Muscle layer of duodenum (tissue), 2 donors: Measurements from ENCODE around the gene CHST3.
"Not testable (repeated sequence)": the region's sequence is repeated elsewhere in the genome, so short reads cannot be mapped to it uniquely, and the experiment has no call there.

Experiments
- H3K27ac ChIP-seq: one replicate; pipeline ENCODE4 v1.7.0; 2013; ENCODE audit warnings: mild to moderate bottlenecking, low read length
- H3K27me3 ChIP-seq: one replicate; pipeline ENCODE4 v1.7.0; 2013; ENCODE audit warnings: low read depth, mild to moderate bottlenecking, control low read depth, low read length
- H3K36me3 ChIP-seq, 2 donors: one replicate each; pipeline ENCODE4 v1.7.0; 2013; ENCODE audit warnings: low read length in 2 of 2, control low read depth in 1 of 2, mild to moderate bottlenecking in 1 of 2; ENCODE audit not compliant: insufficient read depth in 2 of 2, control insufficient read depth in 1 of 2
- H3K4me1 ChIP-seq, 2 donors: one replicate each; pipeline ENCODE4 v1.7.0; 2013; ENCODE audit warnings: low read length in 2 of 2, mild to moderate bottlenecking in 2 of 2, control low read depth in 1 of 2, moderate library complexity in 1 of 2; ENCODE audit not compliant: insufficient read depth in 2 of 2, control insufficient read depth in 1 of 2
- H3K4me3 ChIP-seq, 2 donors: one replicate each; pipeline ENCODE4 v1.7.0; 2013; ENCODE audit warnings: low read length in 2 of 2, low read depth in 1 of 2, mild to moderate bottlenecking in 1 of 2
- H3K9me3 ChIP-seq, 2 donors: one replicate each; pipeline ENCODE4 v1.7.0; 2013; ENCODE audit warnings: low read length in 2 of 2, control low read depth in 1 of 2, mild to moderate bottlenecking in 1 of 2; ENCODE audit not compliant: control insufficient read depth in 1 of 2
- donor health status: healthy.

CHST3 gene

GRCh38 chr10:71982269-71983178, 18.3 kb downstream of the CHST3 start:
- Histone ChIP-seq H3K27ac (peak overlapping the region; percentile 22), H3K36me3 (no peaks in the 10 kb centered on the region), H3K27me3 (no peaks in the 10 kb centered on the region), H3K4me1 (peaks cover 35 to 81% of the 10 kb centered on the region in 2 donors), H3K4me3 (no peak overlapping the region), H3K9me3 (no peaks in the 10 kb centered on the region)

DNA sequence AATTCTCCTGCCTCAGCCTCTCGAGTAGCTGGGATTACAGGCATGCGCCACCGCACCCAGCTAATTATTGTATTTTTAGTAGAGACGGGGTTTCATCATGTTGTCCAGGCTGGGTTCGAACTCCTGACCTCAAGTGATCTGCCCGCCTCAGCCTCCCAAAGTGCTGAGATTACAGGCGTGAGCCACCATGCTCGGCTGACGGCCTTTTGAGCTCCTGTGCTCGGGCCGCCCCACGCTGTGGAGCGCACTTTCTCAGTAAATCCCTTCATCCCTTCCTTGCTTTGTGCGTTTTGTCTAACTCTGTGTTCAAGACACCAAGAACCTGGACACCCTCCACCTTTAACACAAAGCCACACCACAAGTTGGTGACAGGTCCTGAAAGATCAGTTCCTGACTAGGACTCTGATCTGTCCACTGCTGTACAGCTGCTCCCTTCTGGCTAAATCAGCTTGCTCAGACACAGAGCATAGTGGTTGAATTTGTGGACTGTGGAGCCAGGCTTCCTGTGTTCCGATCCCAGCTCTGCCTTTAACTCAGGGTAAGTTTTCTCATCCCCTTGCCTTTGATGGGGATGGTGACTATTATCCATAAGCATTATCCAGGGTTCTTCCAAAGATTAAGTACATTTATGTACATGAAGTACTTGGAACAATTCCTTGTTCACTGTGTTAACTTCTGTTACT, 20.1 kb downstream of the CHST3 start:
- Histone ChIP-seq H3K4me1 (peaks cover 35 to 73% of the 10 kb centered on the region in 2 donors), H3K4me3 (no peak overlapping the region), H3K36me3 (no peaks in the 10 kb centered on the region), H3K27ac (peak overlapping the region; percentile 77), H3K9me3 (no peaks in the 10 kb centered on the region), H3K27me3 (no peaks in the 10 kb centered on the region)

DNA sequence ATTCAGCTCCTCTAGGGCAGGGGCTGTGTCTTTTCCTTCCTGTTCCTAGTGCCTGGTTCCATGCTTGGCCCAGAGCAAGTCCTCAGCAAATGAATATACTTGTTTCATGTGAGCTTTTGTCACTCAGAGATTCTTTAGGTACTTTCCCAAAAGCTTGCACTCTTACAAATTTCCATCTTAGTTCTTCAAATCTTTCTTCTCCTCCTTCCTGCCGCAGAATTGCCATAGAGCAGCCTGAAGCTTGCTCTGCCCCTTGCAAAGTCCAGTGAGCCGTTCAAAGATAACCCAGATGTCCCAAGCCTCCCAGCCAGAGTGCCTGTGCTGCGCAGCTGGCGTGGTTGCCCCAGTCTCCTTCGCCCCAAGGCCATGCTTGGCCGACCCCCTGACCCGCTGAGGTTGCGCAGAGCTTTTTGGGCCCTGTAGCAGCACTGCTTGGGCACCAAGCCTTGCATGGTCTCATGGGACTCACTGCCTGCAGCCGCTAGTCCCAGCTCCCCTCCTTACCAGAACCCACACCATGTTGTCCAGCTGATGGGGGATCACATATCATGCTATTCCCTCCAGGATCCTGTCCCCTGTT, 20.7 kb downstream of the CHST3 start:
- no peak overlapping the region for H3K4me3 ChIP-seq
- H3K4me1 ChIP-seq: peaks cover 35 to 69% of the 10 kb centered on the region in 2 donors
- H3K27me3 ChIP-seq: no peaks in the 10 kb centered on the region
- no peaks in the 10 kb centered on the region for H3K9me3 ChIP-seq
- H3K27ac ChIP-seq: peak overlapping the region; percentile 77
- no peaks in the 10 kb centered on the region for H3K36me3 ChIP-seq

DNA sequence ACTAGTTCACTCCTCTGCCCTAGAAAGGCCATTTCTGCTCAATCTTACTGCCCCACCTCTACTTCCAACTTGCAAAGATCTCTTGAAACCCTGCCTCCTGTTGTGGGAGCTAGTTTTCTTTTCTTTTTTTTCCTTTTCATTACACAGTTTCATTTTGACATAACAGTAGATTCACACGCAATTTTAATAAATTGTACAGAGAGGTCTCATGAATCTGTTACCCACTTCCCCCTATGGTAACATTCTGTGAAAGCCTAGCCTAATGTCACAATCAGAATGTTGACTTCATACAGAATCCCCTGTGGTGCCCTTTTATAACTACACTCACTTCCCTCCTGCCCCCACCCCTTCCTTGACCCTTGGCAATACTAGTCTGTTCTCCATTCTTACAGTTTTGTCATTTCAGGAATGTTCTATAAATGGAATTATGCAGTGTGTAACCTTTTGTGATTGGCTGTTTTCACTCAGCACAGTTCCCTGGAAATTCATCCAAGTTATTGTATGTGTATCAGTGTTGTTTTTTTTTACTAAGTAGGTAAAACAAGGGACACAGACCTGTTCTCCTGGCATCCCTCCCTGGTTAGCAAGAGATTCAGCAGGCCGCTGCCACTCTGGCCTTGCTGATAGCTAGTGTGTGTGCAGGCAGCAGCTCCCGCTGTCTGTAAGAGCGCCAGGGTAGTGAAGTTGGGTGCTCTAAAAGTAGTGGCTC, 21.5 kb downstream of the CHST3 start:
- H3K4me1 ChIP-seq: peaks cover 34 to 61% of the 10 kb centered on the region in 2 donors
- H3K27me3 ChIP-seq: no peaks in the 10 kb centered on the region
- no peaks in the 10 kb centered on the region for H3K9me3 ChIP-seq
- no peaks in the 10 kb centered on the region for H3K36me3 ChIP-seq
- H3K27ac ChIP-seq: peak overlapping the region; percentile 77
- no peak overlapping the region for H3K4me3 ChIP-seq

DNA sequence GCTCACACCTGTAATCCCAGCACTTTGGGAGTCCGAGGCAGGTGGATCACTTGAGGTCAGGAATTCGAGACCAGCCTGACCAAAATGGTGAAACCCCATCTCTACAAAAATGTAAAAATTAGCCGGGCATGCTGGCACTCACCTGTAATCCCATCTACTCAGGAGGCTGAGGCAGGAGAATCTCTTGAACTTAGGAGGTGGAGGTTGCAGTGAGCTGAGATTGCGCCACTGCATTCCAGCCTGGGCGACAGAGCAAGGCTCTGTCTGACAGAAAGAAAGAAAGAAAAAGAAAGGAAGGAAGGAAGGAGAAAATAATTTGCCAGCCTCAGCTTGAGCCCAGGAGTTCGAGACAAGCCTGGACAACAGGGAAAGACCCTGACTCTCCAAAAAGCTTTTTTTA, 24.7 kb downstream of the CHST3 start:
- peaks cover 18 to 35% of the 10 kb centered on the region in 2 donors for H3K4me1 ChIP-seq
- H3K36me3 ChIP-seq: not testable (repeated sequence)

DNA sequence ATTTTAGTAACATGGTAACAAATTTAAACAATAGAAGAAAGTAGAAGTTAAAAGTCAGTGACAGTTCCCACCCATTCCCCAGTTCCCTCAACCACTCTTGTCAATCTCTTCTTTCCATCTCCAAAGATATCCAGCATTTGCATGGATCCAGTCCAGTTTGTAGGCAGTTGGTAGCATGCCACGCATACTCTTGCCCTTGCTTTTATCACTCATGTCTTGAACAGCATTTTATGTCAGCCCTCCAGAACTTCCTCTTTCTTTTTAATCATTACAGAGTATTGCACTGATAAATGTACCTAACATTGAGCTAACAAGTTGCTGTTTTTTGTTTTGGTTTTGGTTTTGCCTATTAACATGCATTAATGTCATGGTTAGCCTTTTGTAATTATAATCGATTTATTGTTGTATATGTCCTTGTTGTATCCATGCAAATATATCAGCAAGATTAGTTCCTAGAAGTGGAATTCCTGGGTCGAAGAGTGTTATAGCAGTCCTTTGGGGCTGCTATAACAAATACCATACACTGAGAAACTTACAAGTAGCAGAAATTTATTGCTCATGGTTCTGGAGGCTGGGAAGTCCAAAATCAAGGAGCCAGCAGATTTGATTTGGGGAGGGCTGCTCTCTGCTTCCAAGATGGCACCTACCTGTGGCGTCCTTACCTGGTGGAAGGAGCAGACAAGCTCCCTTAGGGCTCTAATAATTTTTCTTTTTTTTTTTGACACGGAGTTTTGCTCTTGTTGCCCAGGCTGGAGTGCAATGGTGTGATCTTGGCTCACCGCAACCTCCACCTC, 25.7 kb downstream of the CHST3 start:
- Histone ChIP-seq H3K27me3 (no peaks in the 10 kb centered on the region), H3K27ac (no peak overlapping the region), H3K9me3 (no peaks in the 10 kb centered on the region), H3K4me3 (no peak overlapping the region), H3K4me1 (peaks cover 12 to 33% of the 10 kb centered on the region in 2 donors), H3K36me3 (no peaks in the 10 kb centered on the region)

More for the DNA sequence above, 24.7 kb downstream of the CHST3 start:
- not testable (repeated sequence) for H3K9me3 ChIP-seq, H3K27ac ChIP-seq, H3K4me3 ChIP-seq, H3K27me3 ChIP-seq

DNA sequence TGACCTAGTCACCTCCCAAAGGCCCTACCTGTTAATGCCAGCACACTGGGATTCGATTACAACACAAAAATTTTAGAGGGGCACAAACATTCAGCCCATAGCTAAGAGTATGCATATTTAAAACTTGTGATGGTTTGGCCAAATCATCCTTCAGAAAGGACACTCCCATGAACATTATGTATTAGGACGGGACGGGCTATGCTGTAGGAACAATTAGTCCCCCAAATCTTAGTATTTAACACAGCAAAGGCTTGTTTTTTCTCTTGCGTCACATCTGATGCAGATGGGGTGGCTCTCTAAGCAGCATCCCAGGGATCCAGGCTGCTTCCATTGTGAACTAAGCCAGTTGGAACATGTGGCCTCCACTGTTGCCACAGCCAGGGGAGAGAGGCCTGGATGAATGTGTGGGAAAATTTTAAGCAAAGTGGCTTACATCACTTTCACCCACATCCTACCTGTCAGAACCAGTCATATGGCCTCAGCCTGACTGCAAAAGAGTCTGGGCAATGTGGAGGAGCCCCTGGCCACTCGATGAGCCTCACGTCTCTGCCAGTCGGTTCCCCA, 26.6 kb downstream of the CHST3 start:
- no peaks in the 10 kb centered on the region for H3K27me3 ChIP-seq
- no peaks in the 10 kb centered on the region for H3K36me3 ChIP-seq
- no peak overlapping the region for H3K27ac ChIP-seq
- no peaks in the 10 kb centered on the region for H3K9me3 ChIP-seq
- H3K4me1 ChIP-seq: peaks cover 5 to 24% of the 10 kb centered on the region in 2 donors
- no peak overlapping the region for H3K4me3 ChIP-seq

DNA sequence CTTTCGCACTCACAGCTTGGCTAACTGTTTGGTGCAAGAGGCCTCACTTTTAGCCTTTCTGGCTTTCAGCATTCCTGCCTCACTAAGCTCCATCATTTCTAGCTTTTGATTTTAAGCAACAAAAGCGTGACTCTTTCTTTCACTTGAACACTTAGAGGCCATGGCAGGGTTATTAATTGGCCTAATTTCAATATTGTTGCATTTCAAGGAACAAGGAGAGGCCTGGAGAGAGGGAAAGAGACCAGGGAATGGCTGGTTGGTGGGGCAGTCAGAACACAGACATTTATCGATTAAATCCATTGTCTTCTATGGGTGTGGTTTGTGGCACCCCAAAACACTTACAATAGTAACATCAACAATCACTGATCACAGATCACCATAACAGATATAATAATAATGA, 31.3 kb downstream of the CHST3 start:
- H3K27me3 ChIP-seq: no peaks in the 10 kb centered on the region
- H3K9me3 ChIP-seq: no peaks in the 10 kb centered on the region
- no peak overlapping the region for H3K4me3 ChIP-seq
- no peak overlapping the region for H3K27ac ChIP-seq
- H3K4me1 ChIP-seq: peaks cover 9 to 38% of the 10 kb centered on the region in 2 donors
- no peaks in the 10 kb centered on the region for H3K36me3 ChIP-seq

- no peaks in the 10 kb centered on the region for H3K9me3 ChIP-seq
- no peak overlapping the region for H3K4me3 ChIP-seq
- no peaks in the 10 kb centered on the region for H3K36me3 ChIP-seq
- H3K4me1 ChIP-seq: peaks cover 11 to 44% of the 10 kb centered on the region in 2 donors
- no peak overlapping the region for H3K27ac ChIP-seq
- H3K27me3 ChIP-seq: no peaks in the 10 kb centered on the region
Measured at GRCh38 chr10:71995887-71996575, 31.8 kb downstream of the CHST3 start.
